H9 (cell line): ENCODE data around the gene CYP24A1. TPM values are rescaled to one million over a fixed set of nuclear protein-coding genes. Genes with fewer than 3 reads are reported as not detected.

Source experiments
- DNase-seq: peaks from one replicate; pipeline ENCODE4 v3.0.0-alpha.2; 2017
- H2AFZ ChIP-seq: one replicate; pipeline ENCODE4 v1.6.1; 2013; ENCODE audit warnings: mild to moderate bottlenecking, low read length, control low read depth, moderate library complexity
- H2AK5ac ChIP-seq: 2 replicates; pipeline ENCODE4 v1.6.1; 2013; ENCODE audit warnings: low read length, control low read depth, mixed read lengths; ENCODE audit not compliant: insufficient read length
- H2BK120ac ChIP-seq: one replicate; pipeline ENCODE4 v1.6.1; 2013; ENCODE audit warnings: low read depth, mild to moderate bottlenecking, low read length, control low read depth, inconsistent platforms; ENCODE audit not compliant: poor library complexity, severe bottlenecking
- H2BK12ac ChIP-seq: 2 replicates; pipeline ENCODE4 v1.6.1; 2013; ENCODE audit warnings: low read length, control low read depth, mixed read lengths, low read depth; ENCODE audit not compliant: insufficient read length
- H2BK15ac ChIP-seq: 2 replicates; pipeline ENCODE4 v1.6.1; 2013; ENCODE audit warnings: low read depth, low read length, control low read depth
- H2BK20ac ChIP-seq: one replicate; pipeline ENCODE4 v1.6.1; 2013; ENCODE audit warnings: low read depth, mild to moderate bottlenecking, low read length, control low read depth, inconsistent platforms; ENCODE audit not compliant: poor library complexity, severe bottlenecking
- H2BK5ac ChIP-seq: 2 replicates; pipeline ENCODE4 v1.6.1; 2013; ENCODE audit warnings: low read length, control low read depth, mixed read lengths; ENCODE audit not compliant: insufficient read length
- H3K14ac ChIP-seq: 2 replicates; pipeline ENCODE4 v1.6.1; 2013; ENCODE audit warnings: low read length, control low read depth; ENCODE audit not compliant: insufficient read depth
- H3K18ac ChIP-seq: 2 replicates; pipeline ENCODE4 v1.6.1; 2013; ENCODE audit warnings: low read depth, mild to moderate bottlenecking, mixed read lengths, low read length, control low read depth; ENCODE audit not compliant: insufficient read length
- H3K23ac ChIP-seq: 2 replicates; pipeline ENCODE4 v1.6.1; 2013; ENCODE audit warnings: low read length, control low read depth, mixed read lengths, low read depth; ENCODE audit not compliant: insufficient read length
- H3K23me2 ChIP-seq: 2 replicates; pipeline ENCODE4 v1.6.1; 2013; ENCODE audit warnings: low read depth, mild to moderate bottlenecking, mixed read lengths, low read length, control low read depth; ENCODE audit not compliant: insufficient read length, poor library complexity, severe bottlenecking
- H3K27ac ChIP-seq: 2 replicates; pipeline ENCODE4 v1.5.1; 2013; ENCODE audit warnings: low read length, control low read depth, mixed read lengths, low read depth; ENCODE audit not compliant: insufficient read length
- H3K27me3 ChIP-seq: 2 replicates; pipeline ENCODE4 v1.6.1; 2013; ENCODE audit warnings: low read length, control low read depth, inconsistent platforms; ENCODE audit not compliant: insufficient read depth
- H3K4ac ChIP-seq: 2 replicates; pipeline ENCODE4 v1.6.1; 2013; ENCODE audit warnings: low read depth, mild to moderate bottlenecking, control low read depth, inconsistent platforms, low read length, moderate library complexity
- H3K4me1 ChIP-seq: 2 replicates; pipeline ENCODE4 v1.6.1; 2013; ENCODE audit warnings: low read length, control low read depth, inconsistent platforms; ENCODE audit not compliant: insufficient read depth
- H3K4me2 ChIP-seq: 2 replicates; pipeline ENCODE4 v1.6.1; 2013; ENCODE audit warnings: low read length, control low read depth, mixed read lengths; ENCODE audit not compliant: insufficient read length, insufficient read depth
- H3K56ac ChIP-seq: 2 replicates; pipeline ENCODE4 v1.6.1; 2013; ENCODE audit warnings: low read depth, mild to moderate bottlenecking, mixed read lengths, low read length, control low read depth; ENCODE audit not compliant: insufficient read length
- H3K79me1 ChIP-seq: 2 replicates; pipeline ENCODE4 v1.6.1; 2013; ENCODE audit warnings: low read depth, mild to moderate bottlenecking, moderate library complexity, low read length, control low read depth, inconsistent platforms; ENCODE audit not compliant: insufficient read depth, poor library complexity, severe bottlenecking
- H3K79me2 ChIP-seq: 2 replicates; pipeline ENCODE4 v1.6.1; 2013; ENCODE audit warnings: low read length, control low read depth, inconsistent platforms; ENCODE audit not compliant: insufficient read depth
- H3K9ac ChIP-seq: 2 replicates; pipeline ENCODE4 v1.6.1; 2013; ENCODE audit warnings: low read length, control low read depth, mixed read lengths; ENCODE audit not compliant: insufficient read length; ENCODE audit errors: extremely low read depth
- H3K9me3 ChIP-seq: one replicate; pipeline ENCODE4 v1.6.1; 2013; ENCODE audit warnings: low read depth, low read length, inconsistent platforms; ENCODE audit not compliant: control insufficient read depth
- H3T11ph ChIP-seq: one replicate; pipeline ENCODE4 v1.6.1; 2013; ENCODE audit warnings: mild to moderate bottlenecking, low read length, control low read depth, inconsistent platforms
- H4K20me1 ChIP-seq: one replicate; pipeline ENCODE4 v1.6.1; 2013; ENCODE audit not compliant: control insufficient read depth, insufficient read length, insufficient read depth
- H4K5ac ChIP-seq: 2 replicates; pipeline ENCODE4 v1.6.1; 2013; ENCODE audit warnings: low read depth, mild to moderate bottlenecking, mixed read lengths, low read length, control low read depth; ENCODE audit not compliant: insufficient read length
- H4K8ac ChIP-seq: replicated peaks from 2 replicates; pipeline ENCODE4 v1.6.1; 2013; ENCODE audit warnings: low read length, control low read depth, mixed read lengths, low read depth; ENCODE audit not compliant: insufficient read length
- H4K91ac ChIP-seq: 2 replicates; pipeline ENCODE4 v1.6.1; 2013; ENCODE audit warnings: low read depth, mild to moderate bottlenecking, moderate library complexity, mixed read lengths, low read length, control low read depth; ENCODE audit not compliant: insufficient read length
- H3K27ac Mint-ChIP-seq, 3 experiments: 2 replicates in 2 of 3; 3 replicates in 1 of 3; pipeline ENCODE4 v1.8.0; 2020 to 2021; ENCODE audit warnings: mixed read lengths in 3 of 3, mild to moderate bottlenecking in 1 of 3, moderate library complexity in 1 of 3
- H3K27me3 Mint-ChIP-seq: 2 replicates; pipeline ENCODE4 v1.8.0; 2021; ENCODE audit warnings: low read depth, mild to moderate bottlenecking, moderate library complexity, mixed read lengths
- H3K36me3 Mint-ChIP-seq, 3 experiments: 2 replicates in 2 of 3; 3 replicates in 1 of 3; pipeline ENCODE4 v1.8.0; 2020 to 2021; ENCODE audit warnings: low read depth in 3 of 3, mixed read lengths in 3 of 3; ENCODE audit not compliant: insufficient read depth in 1 of 3
- H3K4me1 Mint-ChIP-seq, 2 experiments: 2 replicates each; pipeline ENCODE4 v1.8.0; 2020; ENCODE audit warnings: mixed read lengths in 2 of 2
- H3K4me3 Mint-ChIP-seq, 2 experiments: 2 replicates in 1 of 2; 3 replicates in 1 of 2; pipeline ENCODE4 v1.8.0; 2020 to 2021; ENCODE audit warnings: mild to moderate bottlenecking in 2 of 2, mixed read lengths in 2 of 2, moderate library complexity in 1 of 2
- H3K9me3 Mint-ChIP-seq, 2 experiments: 2 replicates in 1 of 2; 3 replicates in 1 of 2; pipeline ENCODE4 v1.8.0; 2020; ENCODE audit warnings: mild to moderate bottlenecking in 2 of 2, mixed read lengths in 2 of 2, moderate library complexity in 1 of 2
- CTCF ChIP-seq: fragments of 200-600 bp; sonication (generic); conservative IDR thresholded peaks from 3 replicates; pipeline ENCODE4 v1.8.0; 2021; ENCODE audit warnings: antibody characterized with exemption, mild to moderate bottlenecking
- WGBS: extraction: QIAGEN DNeasy Blood & Tissue Kit; methylation state at CpG from one replicate; pipeline ENCODE4 v1.1.7; 2013; ENCODE audit warnings: missing lambda C conversion rate, low lambda C conversion rate, mixed read lengths; ENCODE audit not compliant: insufficient read length; ENCODE audit errors: extremely low coverage; 5-methylcytosine and 5-hydroxymethylcytosine counted together
- total RNA-seq: library from RNA; stranded (reverse); gene quantifications from 2 replicates; pipeline ENCODE4 v1.2.1, GENCODE V29; 2021

The CYP24A1 gene
- total RNA-seq, 1 experiment from 2014 or later, result not detected

GRCh38 chr20:54155736-54156317, 18.0 kb downstream of the CYP24A1 start:
- no peak for TF ChIP-seq CTCF
- Mint-ChIP-seq H3K36me3 (no peaks in the 10 kb centered on the region), H3K4me3 (no peak overlapping the region), H3K27me3 (no peaks in the 10 kb centered on the region), H3K9me3 (no peaks in the 10 kb centered on the region), H3K4me1 (no peaks in the 10 kb centered on the region), H3K27ac (no peak overlapping the region)
- Histone ChIP-seq H2BK5ac (no peak overlapping the region), H3T11ph (no peak overlapping the region), H2BK20ac (no peak overlapping the region), H3K18ac (no peak overlapping the region), H4K5ac (no peak overlapping the region), H3K27ac (no peak overlapping the region), H3K4ac (no peak overlapping the region), H2AK5ac (no peak overlapping the region), H3K23ac (no peak overlapping the region), H3K9me3 (no peaks in the 10 kb centered on the region), H3K79me2 (no peaks in the 10 kb centered on the region), H4K91ac (no peak overlapping the region), H3K56ac (no peak overlapping the region), H2AFZ (no peak overlapping the region), H2BK120ac (no peak overlapping the region), H3K23me2 (no peaks in the 10 kb centered on the region), H3K27me3 (no peaks in the 10 kb centered on the region), H3K9ac (no peak overlapping the region), H4K8ac (no peak overlapping the region), H2BK12ac (no peak overlapping the region), H2BK15ac (no peak overlapping the region), H3K79me1 (no peaks in the 10 kb centered on the region), H3K4me1 (no peaks in the 10 kb centered on the region), H3K14ac (no peak overlapping the region), H3K4me2 (no peak overlapping the region), H4K20me1 (no peaks in the 10 kb centered on the region)
- WGBS, result no CpG with 5 or more reads among the region's 3 CpGs
- no peak for DNase-seq
